Loucy (cell line): ENCODE results near the gene CHPF.

Experiments used
- EZH2phosphoT487 ChIP-seq: fragments of 200-600 bp; IDR thresholded peaks from 2 replicates; pipeline ENCODE4 v1.6.1; 2018; ENCODE audit warnings: antibody characterized with exemption, mild to moderate bottlenecking, moderate library complexity, borderline replicate concordance
- TF ChIP-seq, protein P1 (sequence below): fragments of 200-600 bp; sonication (generic); conservative IDR thresholded peaks from 2 replicates; pipeline ENCODE4 v1.5.1; 2014; ENCODE audit warnings: mild to moderate bottlenecking, antibody characterized with exemption, low read length

DNA sequence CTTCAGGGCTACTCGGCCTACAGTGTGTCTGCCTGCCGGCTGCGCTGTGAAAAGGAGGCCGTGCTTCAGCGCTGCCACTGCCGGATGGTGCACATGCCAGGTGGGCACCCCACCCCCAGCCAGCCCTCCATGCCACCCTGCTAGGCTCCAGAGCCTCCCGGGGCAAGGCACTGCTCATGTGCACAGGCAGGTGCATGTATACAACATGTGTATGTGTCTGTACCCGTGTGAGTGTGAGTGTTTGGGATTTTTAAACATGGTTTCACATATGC lies 11.3 kb downstream of the CHPF start:
- TF ChIP-seq, protein P1, sequence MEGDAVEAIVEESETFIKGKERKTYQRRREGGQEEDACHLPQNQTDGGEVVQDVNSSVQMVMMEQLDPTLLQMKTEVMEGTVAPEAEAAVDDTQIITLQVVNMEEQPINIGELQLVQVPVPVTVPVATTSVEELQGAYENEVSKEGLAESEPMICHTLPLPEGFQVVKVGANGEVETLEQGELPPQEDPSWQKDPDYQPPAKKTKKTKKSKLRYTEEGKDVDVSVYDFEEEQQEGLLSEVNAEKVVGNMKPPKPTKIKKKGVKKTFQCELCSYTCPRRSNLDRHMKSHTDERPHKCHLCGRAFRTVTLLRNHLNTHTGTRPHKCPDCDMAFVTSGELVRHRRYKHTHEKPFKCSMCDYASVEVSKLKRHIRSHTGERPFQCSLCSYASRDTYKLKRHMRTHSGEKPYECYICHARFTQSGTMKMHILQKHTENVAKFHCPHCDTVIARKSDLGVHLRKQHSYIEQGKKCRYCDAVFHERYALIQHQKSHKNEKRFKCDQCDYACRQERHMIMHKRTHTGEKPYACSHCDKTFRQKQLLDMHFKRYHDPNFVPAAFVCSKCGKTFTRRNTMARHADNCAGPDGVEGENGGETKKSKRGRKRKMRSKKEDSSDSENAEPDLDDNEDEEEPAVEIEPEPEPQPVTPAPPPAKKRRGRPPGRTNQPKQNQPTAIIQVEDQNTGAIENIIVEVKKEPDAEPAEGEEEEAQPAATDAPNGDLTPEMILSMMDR: no peak
- no peak for TF ChIP-seq EZH2phosphoT487
